Measurements from ENCODE around the gene GDPD5.
A peak's percentile ranks its signal among the peaks of the same experiment; 100 is the strongest.

The GDPD5 gene

DNA sequence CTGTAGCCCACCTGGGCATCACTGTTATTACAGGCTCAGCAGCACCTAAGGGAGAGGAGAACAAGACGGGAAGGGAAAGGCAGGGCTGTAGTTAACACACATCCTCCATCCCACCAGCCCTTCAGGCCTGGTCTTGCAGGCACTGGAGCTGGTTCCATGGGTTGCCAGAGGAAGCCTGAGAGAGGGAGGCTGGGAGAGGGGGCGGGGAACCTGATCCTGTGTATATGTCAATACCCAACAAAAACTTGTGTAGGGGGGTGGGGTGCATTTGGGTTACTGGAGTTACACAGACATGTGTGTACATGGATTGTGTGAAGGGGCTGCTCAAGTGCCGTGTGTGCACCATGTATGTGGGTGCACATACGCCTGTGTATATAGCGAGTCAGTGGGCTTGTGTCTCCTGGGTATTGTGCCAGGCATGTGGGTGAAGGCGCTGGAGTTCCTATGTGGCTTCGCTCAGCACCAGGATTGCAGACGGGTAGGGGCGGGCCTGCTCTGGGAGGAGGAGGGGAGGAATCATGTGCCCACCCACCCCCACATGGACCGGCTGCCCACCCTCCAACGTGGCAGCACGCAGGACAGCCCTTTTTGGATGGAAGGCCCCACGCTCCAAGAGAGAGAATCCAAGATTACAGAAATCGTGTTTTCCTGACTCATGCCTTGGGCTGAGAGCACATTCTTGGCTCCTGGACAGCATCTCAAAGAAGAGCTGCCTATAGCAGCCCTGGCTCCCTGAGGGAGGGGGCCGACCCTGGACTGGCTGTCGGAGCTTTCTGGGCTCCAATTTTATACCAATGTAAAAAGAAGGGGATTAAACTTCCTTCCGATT, 32.1 kb upstream of the GDPD5 start:
- no peak for DNase-seq

DNA sequence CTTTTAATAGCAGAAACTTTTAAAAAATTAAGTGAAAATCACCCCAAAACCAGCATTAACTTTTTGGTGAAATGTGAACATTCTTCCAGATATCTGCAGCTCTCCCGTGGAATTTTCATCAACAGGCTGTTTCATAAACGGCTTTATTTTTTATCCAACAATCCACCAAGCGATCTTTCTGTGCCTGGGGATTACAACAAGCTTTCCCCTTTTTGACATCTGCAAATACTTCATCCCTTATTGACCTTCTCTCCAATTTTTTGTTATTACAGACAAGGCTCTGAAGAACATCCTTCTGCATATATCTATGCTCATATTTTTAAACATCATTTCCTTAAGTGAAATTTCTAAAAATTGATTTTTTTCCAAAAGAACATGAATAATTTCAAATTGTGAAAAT, 30.5 kb upstream of the GDPD5 start:
- DNase-seq = no peak

DNA sequence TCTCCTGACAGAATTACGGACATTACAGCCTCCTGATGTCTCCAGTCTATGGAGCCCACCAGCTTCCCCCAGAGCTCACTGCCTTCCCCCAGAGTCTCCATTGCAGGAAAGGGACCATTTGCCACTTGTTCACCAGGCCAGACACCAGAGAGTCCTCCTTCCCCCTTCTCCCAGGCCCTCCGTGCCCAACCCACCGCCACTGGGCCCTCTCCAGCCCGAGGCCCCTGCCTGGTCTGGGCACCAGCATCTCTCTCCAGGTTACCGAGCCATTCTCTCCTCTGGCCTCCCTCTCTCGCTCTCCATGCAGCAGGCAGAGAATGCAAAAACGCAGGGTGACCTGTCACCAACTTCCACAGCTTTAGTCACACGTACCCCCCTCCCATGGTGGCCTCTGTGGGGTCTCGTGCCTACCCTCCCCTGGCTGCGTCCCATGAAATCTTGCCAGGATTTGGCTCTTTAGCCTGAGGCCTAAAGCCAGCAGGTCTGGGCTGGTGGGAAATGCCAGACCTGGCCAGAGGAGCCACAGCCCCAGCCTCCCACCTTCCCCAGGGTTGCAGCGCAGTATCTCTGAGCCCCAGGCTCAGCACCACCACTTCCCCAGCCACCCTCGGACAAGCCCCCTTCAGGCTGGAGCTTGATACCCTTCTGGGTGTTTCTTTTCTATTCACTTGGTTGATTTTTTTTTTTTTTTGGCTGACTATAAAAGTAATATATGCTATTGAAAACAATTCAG, 29.5 kb upstream of the GDPD5 start:
- DNase-seq = no peak

DNA sequence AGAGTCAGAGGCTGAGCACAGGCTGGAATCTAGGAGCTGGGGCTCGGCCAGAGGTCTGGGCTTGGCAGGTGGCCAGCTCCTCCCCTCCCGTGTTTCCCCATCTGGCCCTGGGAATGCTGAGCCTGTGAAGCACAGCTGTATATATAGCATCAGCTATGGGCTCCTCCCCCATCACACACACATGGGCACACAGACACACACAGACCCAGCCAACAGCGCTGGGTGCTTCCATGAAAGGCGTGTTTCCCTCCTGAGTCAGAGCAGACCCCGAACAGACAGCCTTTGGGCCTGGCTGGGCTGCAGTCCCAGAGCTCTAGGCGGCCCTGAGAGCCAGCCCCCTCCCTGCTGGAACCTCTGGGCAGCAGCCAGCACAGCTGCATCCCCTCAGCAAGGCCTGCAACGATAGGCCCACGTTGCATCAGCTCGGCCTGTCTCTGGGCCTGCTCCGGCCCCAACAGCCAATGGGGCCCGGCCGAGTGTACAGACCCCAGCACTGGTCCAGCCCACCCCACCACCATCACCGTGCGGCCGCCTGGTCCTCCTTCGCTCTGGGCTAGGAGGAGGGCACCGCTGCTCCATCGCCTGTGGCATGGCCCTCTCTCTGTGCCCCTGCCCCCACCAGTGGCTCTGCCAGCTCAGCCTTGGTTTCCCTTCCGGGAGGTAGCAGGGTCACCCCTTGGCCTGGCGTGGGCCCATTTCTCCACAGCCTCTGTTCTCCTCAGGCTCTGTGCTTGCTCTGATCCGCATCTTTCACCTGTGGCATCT, 28.7 kb upstream of the GDPD5 start:
- DNase-seq = no peak

DNA sequence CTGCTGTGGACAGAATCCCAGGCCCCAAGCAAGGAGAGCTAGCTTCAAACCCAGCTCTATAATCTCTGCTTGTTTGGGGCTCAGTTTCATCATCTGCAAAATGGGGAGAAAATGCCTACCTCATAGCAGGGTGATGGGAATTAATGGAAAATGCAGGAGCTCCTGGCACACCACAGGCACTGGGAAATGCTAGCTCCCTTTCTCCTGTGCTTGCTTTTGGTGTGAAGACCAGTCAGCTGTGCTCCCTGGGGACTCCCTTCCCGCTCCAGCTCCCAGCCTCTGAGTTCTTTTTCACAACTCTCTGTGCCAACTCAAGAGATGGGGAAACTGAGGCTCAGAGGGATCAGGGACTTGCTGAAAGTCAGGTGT, 28.1 kb upstream of the GDPD5 start:
- DNase-seq = no peak

DNA sequence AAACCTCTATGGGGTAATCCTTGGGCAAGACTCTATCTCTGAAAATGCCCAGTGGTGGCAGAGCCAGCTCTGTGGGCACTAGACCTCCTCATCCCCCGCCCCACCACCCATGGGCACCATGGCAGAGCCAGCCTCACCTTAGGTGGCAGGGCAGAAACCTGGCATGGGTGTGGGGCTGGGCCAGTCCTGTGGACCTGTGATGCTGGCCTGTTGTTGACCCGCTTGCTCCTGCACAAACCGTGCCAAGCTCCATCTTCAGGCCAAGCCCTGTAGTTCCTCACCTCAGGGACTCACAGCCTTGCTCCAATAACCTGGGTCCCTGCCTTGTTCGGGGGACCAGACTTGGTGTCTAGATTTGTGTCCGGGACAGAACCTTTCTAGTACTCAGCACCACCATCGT, 27.4 kb upstream of the GDPD5 start:
- DNase-seq = no peak

DNA sequence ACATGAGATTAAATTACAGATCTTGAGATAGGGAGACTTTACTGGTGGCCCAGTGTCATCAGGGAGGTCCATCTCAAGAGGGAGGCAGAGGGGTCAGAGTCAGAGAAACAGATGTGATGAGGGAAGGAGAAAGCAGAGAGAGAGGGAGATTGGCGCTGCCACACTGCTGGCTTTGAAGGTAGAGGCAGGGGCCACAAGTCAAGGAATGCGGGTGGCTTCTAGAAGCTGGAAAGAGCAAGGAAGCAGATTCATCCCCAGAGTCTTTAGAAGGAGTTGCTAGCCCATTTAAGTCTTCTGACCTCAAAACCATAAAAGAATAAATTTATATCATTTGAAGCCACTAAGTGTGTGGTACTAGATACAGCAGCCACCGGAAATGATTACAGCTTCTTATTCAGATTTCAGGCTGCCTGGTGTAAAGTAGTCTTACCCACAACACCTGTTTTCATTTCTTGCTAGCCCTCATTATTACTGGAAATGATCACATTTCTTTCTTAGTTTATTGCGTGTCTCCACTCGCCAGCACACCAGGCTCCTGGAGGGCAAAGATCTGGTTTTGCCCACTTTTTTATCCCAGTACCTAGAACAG, 23.7 kb upstream of the GDPD5 start:
- peak in 1 of 5 experiments; percentile 60 for DNase-seq

DNA sequence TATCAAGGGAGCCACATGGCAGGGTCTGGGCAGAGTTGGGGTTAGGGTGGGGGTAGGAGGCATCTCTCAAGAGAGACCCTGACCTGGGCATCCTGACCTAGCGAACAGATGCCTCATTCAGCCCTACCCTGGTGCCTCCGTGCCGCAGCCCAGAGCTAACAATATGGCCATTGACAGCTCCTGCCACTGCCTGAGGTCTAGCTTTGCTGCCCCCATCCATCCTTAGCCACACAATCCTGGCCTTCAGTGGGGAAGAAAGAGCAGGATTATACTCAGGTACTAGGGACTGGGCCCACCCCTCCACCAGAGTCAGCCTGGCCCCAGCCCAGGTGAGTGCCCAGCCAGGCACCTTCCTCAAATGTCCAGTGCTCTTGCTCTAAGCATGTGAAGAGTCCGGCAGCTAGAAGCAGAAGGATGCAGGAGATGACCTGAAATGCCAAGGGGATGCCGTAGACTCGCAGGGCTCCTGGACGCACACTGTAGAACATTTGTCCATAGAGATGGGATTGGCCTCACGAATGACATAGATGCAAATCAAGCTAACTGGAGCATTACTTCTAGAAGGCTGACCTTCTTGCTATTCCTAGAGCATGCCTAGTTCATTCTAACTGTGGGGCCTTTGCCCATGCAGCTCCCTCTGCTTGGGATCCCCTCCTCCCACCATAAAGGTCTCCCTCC, 23.0 kb upstream of the GDPD5 start:
- no peak for DNase-seq

DNA sequence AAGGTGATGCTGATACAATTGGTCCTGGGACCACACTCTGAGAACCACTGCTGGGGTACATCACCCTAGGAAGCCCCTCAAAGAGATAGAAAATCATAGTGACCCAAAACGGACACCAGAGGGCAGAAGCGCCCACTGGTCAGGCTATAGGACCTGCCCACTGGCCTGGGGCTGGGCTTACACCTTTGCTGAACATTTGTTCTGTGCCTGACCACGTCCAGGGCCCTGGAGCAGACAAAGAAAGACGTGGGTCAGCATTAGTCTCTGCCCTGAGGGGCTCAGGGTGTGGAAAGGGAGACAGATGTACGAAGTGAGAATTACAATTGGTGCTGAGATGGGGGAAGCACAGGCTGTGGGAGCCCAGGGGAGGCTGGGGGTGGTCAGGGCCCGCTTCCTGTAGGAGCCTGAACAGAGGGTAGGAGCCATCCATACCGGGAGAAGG, 21.9 kb upstream of the GDPD5 start:
- DNase-seq = no peak

DNA sequence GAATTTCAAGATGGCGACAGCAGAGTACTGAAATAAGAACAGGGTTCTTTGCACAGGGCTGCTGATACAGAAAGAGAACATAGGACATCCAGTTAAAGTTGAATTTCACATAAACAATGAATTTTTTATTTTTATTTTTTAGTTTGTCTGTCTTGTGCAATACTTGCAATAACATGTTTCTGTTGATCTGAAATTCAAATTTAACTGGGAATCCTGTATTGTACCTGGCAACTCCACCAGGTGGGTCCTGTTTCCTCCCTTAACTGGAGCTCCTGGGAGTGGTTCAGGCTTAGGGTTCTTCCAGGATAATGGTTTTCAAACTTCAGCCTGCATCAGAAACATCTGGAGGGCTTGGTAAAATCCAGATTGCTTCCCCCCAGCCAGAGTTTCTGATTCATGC, 21.4 kb upstream of the GDPD5 start:
- no peak for DNase-seq

DNA sequence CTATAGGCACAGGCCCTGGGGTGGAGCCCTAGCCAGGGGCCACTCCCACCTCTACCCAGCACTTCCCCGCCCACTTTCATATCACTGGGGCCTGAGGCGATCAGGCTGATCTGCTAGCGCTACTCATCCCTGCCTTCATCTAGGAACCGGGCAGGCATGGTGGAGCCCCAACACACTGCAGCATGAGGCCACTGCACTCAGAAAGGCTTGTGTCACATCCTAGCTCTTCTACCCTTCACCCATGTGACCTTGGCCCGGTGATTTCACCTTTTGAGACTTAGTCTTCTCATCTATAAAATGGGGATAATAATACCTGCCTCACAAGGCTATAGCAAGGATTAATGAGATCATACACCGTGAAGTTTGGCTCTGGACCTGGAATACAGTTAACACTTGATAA, 18.1 kb upstream of the GDPD5 start:
- DNase-seq = no peak

DNA sequence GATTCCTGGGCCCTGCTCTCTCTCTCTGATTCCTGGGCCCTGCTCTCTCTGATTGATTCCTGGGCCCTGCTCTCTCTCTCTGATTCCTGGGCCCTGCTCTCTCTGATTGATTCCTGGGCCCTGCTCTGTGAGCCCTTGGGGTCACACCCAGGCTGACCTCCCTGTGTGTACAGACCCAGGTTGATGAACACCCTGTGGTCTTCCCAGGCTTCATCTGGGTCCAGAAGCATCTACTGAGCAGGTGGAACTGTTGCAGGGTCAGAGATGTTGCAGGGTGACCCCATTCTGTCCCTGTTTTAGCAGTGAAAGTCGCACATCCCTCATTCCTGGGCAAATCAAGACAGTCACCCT, 16.3 kb upstream of the GDPD5 start:
- DNase-seq = no peak

DNA sequence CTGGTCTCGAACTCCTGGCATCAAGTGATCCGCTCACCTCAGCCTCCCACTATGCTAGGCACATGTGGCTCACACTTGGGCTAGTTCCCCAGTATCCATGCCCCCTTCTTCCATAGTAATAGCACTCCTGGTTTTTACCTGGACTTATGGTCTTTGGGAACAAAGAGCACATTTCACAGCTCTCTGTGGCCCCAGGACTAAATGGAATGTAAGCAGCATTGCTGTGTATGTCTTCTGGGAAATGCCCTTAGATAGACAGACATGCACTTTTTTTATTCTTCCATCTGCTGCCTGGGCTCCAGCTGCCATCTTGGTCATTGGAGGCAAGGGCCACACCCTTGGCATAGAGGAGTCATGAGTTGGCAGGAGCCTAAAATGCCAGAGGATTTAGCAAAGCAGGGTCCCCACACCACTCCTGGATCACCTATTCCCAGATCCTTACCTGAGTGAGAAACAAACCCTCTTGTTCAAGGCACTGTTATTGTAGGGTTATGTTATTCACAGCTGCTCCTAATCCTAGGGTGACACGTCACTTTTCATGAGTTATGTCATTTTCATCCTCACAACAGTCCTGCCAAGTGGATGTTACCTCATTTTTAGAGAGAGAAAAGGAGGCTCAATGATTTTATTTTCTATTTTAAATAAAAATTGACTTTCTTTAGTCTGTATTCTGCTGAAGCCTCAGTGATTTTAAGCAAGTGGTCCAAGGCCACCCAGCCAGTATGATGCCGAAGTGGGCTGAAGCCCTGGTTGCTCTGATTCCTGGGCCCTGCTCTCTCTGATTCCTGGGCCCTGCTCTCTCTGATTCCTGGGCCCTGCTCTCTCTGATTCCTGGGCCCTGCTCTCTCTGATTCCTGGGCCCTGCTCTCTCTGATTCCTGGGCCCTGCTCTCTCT, 15.7 kb upstream of the GDPD5 start:
- no peak for DNase-seq

DNA sequence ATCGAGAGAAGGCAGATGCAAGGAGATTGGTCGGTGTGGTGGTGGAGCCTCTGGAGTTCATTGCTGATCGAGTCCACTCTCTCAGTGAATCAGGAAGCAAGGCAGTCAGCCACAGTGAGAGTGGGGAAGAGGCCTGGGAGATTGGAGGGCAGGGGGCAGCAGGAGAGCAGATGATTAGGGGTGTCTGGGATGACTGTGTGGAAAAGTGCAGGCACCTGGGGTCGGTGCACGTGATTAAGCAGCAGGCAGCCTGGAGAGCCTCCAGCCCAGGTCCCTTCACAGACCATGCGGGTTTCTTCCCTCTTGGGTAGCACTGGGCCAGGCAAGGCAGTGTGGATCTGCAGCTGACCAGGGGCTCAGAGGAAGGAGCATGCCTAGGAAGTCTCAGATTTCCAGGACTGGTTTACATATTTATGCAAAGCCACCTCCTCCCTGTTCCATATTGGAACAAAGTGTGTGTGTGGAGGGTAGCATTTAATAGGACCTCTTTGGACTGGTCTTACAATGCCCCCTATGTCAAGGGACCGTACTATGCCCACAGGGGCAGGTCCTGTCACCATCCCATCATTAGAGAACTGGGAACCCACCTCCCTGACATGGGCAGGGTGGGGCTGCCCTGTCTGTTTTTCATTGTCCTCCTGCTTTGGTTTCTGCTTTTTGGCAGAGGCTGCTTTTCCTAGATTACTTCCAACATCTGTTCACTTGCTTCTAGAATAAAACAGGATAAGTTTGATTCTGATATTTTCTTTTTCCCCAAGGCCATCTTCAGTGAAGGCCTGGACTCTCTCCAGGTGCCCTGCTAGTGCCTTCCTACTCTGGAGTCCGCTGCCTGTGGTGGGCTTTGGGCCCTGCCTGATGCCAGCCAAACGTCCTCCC, 14.0 kb upstream of the GDPD5 start:
- DNase-seq = no peak

DNA sequence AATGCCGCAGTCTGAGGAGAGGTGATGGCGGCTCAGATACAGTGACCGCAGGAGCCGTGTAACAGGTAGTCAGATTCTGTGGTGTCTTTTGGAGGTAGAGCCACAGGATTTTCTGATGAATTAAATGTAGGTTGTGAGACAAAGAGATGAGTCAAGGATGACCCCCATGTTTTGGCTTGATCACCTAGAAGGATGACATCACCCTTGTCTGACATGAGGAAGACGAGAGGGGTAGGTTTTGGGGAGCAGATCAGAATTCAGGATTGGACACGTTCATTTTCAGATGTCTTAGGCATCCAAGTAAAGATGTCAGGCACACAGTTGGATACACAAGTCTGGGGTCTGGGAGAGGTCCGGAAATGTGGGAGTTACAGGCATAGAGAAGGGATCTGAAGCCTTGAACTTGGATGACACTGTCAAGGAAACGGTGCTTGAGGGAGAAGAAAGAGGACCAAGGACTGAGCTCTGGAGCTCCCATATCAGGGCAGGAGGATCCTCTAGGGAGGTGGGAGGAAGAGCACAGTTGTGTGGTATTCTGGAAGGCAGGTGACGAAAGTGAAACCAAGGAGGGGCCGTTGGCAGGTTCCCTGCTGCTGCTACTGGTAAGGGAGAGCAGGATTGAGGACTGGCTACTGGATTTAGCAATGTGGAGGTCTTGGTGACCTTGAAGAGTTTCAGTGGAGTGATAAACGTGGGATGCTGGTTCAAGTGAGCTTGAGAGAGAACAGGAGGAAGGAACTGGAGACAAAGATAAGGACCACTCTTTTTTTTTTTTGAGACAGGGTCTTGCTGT, 12.6 kb upstream of the GDPD5 start:
- DNase-seq = no peak

DNA sequence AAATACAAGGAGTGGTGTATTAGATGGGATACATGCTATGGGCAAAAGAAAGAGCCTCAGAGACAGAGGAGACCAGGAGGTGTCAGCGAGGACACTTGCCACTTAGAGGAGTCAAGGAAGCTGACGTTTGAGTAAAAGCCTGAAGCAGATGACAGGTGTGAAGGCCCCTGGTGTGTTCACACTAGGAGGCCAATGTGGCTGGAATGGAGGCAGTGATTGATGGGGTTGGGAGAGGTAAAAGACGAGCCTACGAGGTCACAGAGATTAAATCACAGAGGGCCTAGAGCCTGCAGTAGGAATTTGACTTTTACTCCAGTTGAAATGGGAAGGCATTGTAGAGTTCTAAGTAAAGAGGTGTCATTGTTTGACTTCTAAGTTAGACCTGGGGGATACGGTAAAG, 12.0 kb upstream of the GDPD5 start:
- DNase-seq = no peak

DNA sequence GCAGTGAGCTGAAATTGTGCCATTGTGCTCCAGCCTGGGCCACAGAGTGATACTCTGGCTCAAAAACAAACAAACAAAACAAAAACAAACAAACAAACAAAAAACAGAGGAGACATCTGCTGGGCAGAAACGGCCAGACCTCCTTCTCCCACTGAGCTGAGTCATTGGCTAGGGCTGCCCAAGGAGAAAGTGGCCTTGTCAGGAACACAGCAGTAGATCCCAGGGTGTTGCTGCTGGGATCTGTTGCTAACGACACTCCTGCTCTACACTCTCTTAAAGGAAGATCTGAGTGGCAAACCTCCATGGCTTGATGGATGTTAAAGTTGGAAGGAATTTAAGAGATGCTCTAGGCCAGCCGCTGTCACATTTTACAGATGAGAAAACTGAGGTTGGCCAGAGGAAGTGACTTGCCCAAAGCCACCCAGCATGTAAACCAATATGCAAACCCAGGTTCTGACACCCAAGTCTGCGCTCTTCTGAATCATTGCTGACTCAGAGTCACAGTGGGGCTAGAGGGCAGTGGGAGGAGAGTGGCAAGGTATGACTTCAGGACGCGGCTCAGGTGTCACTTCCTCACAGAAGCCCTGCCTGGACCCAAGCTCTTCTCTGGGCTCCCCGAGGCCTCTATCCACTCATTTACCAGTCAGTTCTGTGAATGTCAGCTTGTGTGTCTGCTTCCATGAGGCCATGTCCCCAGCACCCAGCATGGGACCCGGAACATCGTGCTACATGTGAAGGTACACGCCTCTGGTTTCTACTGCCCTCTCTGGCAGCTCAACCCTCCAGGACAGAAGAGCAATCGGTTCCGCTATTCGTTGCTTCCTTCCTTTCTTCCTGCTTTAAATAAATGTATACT, 11.3 kb upstream of the GDPD5 start:
- peak in 2 of 5 experiments; percentile 21 to 71 for DNase-seq

DNA sequence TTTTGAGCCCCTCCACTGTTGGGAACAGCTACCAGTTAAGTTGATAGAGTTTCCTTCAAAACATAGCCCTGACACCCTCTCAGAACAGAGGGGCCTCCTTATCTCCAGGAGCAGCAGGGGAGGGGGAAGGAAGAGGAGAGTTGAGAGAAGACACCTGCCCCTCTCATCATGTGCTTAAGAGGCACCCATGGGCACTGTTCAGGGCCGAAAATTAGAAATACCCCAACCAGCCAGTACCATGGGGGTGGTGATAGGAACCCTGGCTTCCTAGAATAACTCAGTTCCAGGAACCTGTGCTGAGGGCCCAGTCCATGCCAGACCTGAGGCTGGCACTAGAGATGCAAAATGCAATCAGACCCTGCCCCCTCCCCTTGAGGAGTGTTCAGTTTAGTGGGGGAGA, 9.3 kb upstream of the GDPD5 start:
- no peak for DNase-seq

Data from T-helper 2 cell (primary cell).